ENCODE measurements around the gene NUDT22.

Gene NUDT22

GRCh38 chr11:64185693-64186491, 40.2 kb upstream of the NUDT22 start, which contains the start of gene STIP1:
STIP1 (plus strand) TSS chr11:64186171; CDS start chr11:64186262, 91 bp downstream.
- Histone ChIP-seq H3K9ac (ENCODE audit: low read depth in 1 of 2, low read length in 2 of 2) (peak within 1 kb of the TSS; percentile 91 to 98), H3K36me3 (ENCODE audit: control insufficient read depth in 1 of 2, insufficient read depth in 2 of 2, low read length in 2 of 2) (peaks cover 0 to 10% of the 10 kb centered on the region in 2 donors), H3K27me3 (ENCODE audit: control insufficient read depth in 1 of 2, insufficient read depth in 2 of 2, low read length in 2 of 2) (no peaks in the 10 kb centered on the region), H3K4me3 (ENCODE audit: low read depth in 1 of 2, low read length in 2 of 2) (peak within 1 kb of the TSS; percentile 84 to 87), H3K4me1 (ENCODE audit: control insufficient read depth in 1 of 2, insufficient read depth in 2 of 2, low read length in 2 of 2) (peaks cover 24 to 43% of the 10 kb centered on the region in 2 donors), H3K27ac (ENCODE audit: low read depth, low read length) (peak within 1 kb of the TSS; percentile 94), H3K9me3 (ENCODE audit: control insufficient read depth in 1 of 2, low read length in 2 of 2) (no peaks in the 10 kb centered on the region)

- Histone ChIP-seq H3K4me3 (ENCODE audit: low read depth in 1 of 2, low read length in 2 of 2) (no peak overlapping the region), H3K27me3 (ENCODE audit: control insufficient read depth in 1 of 2, insufficient read depth in 2 of 2, low read length in 2 of 2) (no peaks in the 10 kb centered on the region), H3K4me1 (ENCODE audit: control insufficient read depth in 1 of 2, insufficient read depth in 2 of 2, low read length in 2 of 2) (peaks cover 20 to 35% of the 10 kb centered on the region in 2 donors), H3K36me3 (ENCODE audit: control insufficient read depth in 1 of 2, insufficient read depth in 2 of 2, low read length in 2 of 2) (peaks cover 0 to 11% of the 10 kb centered on the region in 2 donors), H3K27ac (ENCODE audit: low read depth, low read length) (no peak overlapping the region), H3K9ac (ENCODE audit: low read depth in 1 of 2, low read length in 2 of 2) (no peak overlapping the region), H3K9me3 (ENCODE audit: control insufficient read depth in 1 of 2, low read length in 2 of 2) (no peaks in the 10 kb centered on the region)
Measured at GRCh38 chr11:64186492-64187165, 39.4 kb upstream of the NUDT22 start.

GRCh38 chr11:64192434-64192833, 33.6 kb upstream of the NUDT22 start:
- H3K9me3 ChIP-seq (ENCODE audit: control insufficient read depth in 1 of 2, low read length in 2 of 2) = no peaks in the 10 kb centered on the region

GRCh38 chr11:64196626-64197025, 29.4 kb upstream of the NUDT22 start:
- H3K9me3 ChIP-seq (ENCODE audit: control insufficient read depth in 1 of 2, low read length in 2 of 2) = no peaks in the 10 kb centered on the region
- H3K9ac ChIP-seq (ENCODE audit: low read depth in 1 of 2, low read length in 2 of 2) = no peak overlapping the region
- no peaks in the 10 kb centered on the region for H3K4me1 ChIP-seq (ENCODE audit: control insufficient read depth in 1 of 2, insufficient read depth in 2 of 2, low read length in 2 of 2)
- no peaks in the 10 kb centered on the region for H3K27me3 ChIP-seq (ENCODE audit: control insufficient read depth in 1 of 2, insufficient read depth in 2 of 2, low read length in 2 of 2)
- peaks cover 55 to 84% of the 10 kb centered on the region in 2 donors for H3K36me3 ChIP-seq (ENCODE audit: control insufficient read depth in 1 of 2, insufficient read depth in 2 of 2, low read length in 2 of 2)
- H3K27ac ChIP-seq (ENCODE audit: low read depth, low read length) = no peak overlapping the region
- no peak overlapping the region for H3K4me3 ChIP-seq (ENCODE audit: low read depth in 1 of 2, low read length in 2 of 2)

More at GRCh38 chr11:64192434-64192833, 33.6 kb upstream of the NUDT22 start:
- Histone ChIP-seq H3K27ac (ENCODE audit: low read depth, low read length) (no peak overlapping the region), H3K36me3 (ENCODE audit: control insufficient read depth in 1 of 2, insufficient read depth in 2 of 2, low read length in 2 of 2) (peaks cover 40 to 63% of the 10 kb centered on the region in 2 donors), H3K4me1 (ENCODE audit: control insufficient read depth in 1 of 2, insufficient read depth in 2 of 2, low read length in 2 of 2) (peaks cover 4 to 11% of the 10 kb centered on the region in 2 donors), H3K27me3 (ENCODE audit: control insufficient read depth in 1 of 2, insufficient read depth in 2 of 2, low read length in 2 of 2) (no peaks in the 10 kb centered on the region), H3K9ac (ENCODE audit: low read depth in 1 of 2, low read length in 2 of 2) (no peak overlapping the region), H3K4me3 (ENCODE audit: low read depth in 1 of 2, low read length in 2 of 2) (no peak overlapping the region)

GRCh38 chr11:64198511-64198910, 27.6 kb upstream of the NUDT22 start:
- Histone ChIP-seq H3K27ac (ENCODE audit: low read depth, low read length) (no peak overlapping the region), H3K9ac (ENCODE audit: low read depth in 1 of 2, low read length in 2 of 2) (no peak overlapping the region), H3K4me3 (ENCODE audit: low read depth in 1 of 2, low read length in 2 of 2) (no peak overlapping the region), H3K4me1 (ENCODE audit: control insufficient read depth in 1 of 2, insufficient read depth in 2 of 2, low read length in 2 of 2) (no peaks in the 10 kb centered on the region), H3K9me3 (ENCODE audit: control insufficient read depth in 1 of 2, low read length in 2 of 2) (no peaks in the 10 kb centered on the region), H3K27me3 (ENCODE audit: control insufficient read depth in 1 of 2, insufficient read depth in 2 of 2, low read length in 2 of 2) (no peaks in the 10 kb centered on the region), H3K36me3 (ENCODE audit: control insufficient read depth in 1 of 2, insufficient read depth in 2 of 2, low read length in 2 of 2) (peaks cover 60 to 89% of the 10 kb centered on the region in 2 donors)

- H3K27ac ChIP-seq (ENCODE audit: low read depth, low read length) = no peak overlapping the region
- peaks cover 40 to 65% of the 10 kb centered on the region in 2 donors for H3K36me3 ChIP-seq (ENCODE audit: control insufficient read depth in 1 of 2, insufficient read depth in 2 of 2, low read length in 2 of 2)
- H3K4me3 ChIP-seq (ENCODE audit: low read depth in 1 of 2, low read length in 2 of 2) = no peak overlapping the region
- no peaks in the 10 kb centered on the region for H3K27me3 ChIP-seq (ENCODE audit: control insufficient read depth in 1 of 2, insufficient read depth in 2 of 2, low read length in 2 of 2)
- H3K4me1 ChIP-seq (ENCODE audit: control insufficient read depth in 1 of 2, insufficient read depth in 2 of 2, low read length in 2 of 2) = peaks cover 21 to 26% of the 10 kb centered on the region in 2 donors
- no peak overlapping the region for H3K9ac ChIP-seq (ENCODE audit: low read depth in 1 of 2, low read length in 2 of 2)
- no peaks in the 10 kb centered on the region for H3K9me3 ChIP-seq (ENCODE audit: control insufficient read depth in 1 of 2, low read length in 2 of 2)
Measured at GRCh38 chr11:64201543-64201942, 24.5 kb upstream of the NUDT22 start.

- Histone ChIP-seq H3K27me3 (ENCODE audit: control insufficient read depth in 1 of 2, insufficient read depth in 2 of 2, low read length in 2 of 2) (no peaks in the 10 kb centered on the region), H3K27ac (ENCODE audit: low read depth, low read length) (no peak overlapping the region), H3K36me3 (ENCODE audit: control insufficient read depth in 1 of 2, insufficient read depth in 2 of 2, low read length in 2 of 2) (peaks cover 27 to 51% of the 10 kb centered on the region in 2 donors), H3K4me1 (ENCODE audit: control insufficient read depth in 1 of 2, insufficient read depth in 2 of 2, low read length in 2 of 2) (peaks cover 33 to 38% of the 10 kb centered on the region in 2 donors), H3K4me3 (ENCODE audit: low read depth in 1 of 2, low read length in 2 of 2) (no peak overlapping the region), H3K9ac (ENCODE audit: low read depth in 1 of 2, low read length in 2 of 2) (no peak overlapping the region), H3K9me3 (ENCODE audit: control insufficient read depth in 1 of 2, low read length in 2 of 2) (no peaks in the 10 kb centered on the region)
Measured at GRCh38 chr11:64202992-64203391, 23.1 kb upstream of the NUDT22 start.

GRCh38 chr11:64203421-64204079, 22.5 kb upstream of the NUDT22 start:
- no peak overlapping the region for H3K4me3 ChIP-seq (ENCODE audit: low read depth in 1 of 2, low read length in 2 of 2)
- H3K4me1 ChIP-seq (ENCODE audit: control insufficient read depth in 1 of 2, insufficient read depth in 2 of 2, low read length in 2 of 2) = peaks cover 33 to 38% of the 10 kb centered on the region in 2 donors
- no peaks in the 10 kb centered on the region for H3K27me3 ChIP-seq (ENCODE audit: control insufficient read depth in 1 of 2, insufficient read depth in 2 of 2, low read length in 2 of 2)
- no peaks in the 10 kb centered on the region for H3K9me3 ChIP-seq (ENCODE audit: control insufficient read depth in 1 of 2, low read length in 2 of 2)
- H3K9ac ChIP-seq (ENCODE audit: low read depth in 1 of 2, low read length in 2 of 2) = no peak overlapping the region
- H3K27ac ChIP-seq (ENCODE audit: low read depth, low read length) = no peak overlapping the region
- H3K36me3 ChIP-seq (ENCODE audit: control insufficient read depth in 1 of 2, insufficient read depth in 2 of 2, low read length in 2 of 2) = peaks cover 27 to 45% of the 10 kb centered on the region in 2 donors

- H3K27ac ChIP-seq (ENCODE audit: low read depth, low read length) = no peak overlapping the region
- H3K4me1 ChIP-seq (ENCODE audit: control insufficient read depth in 1 of 2, insufficient read depth in 2 of 2, low read length in 2 of 2) = peaks cover 33 to 38% of the 10 kb centered on the region in 2 donors
- no peak overlapping the region for H3K9ac ChIP-seq (ENCODE audit: low read depth in 1 of 2, low read length in 2 of 2)
- peaks cover 27 to 40% of the 10 kb centered on the region in 2 donors for H3K36me3 ChIP-seq (ENCODE audit: control insufficient read depth in 1 of 2, insufficient read depth in 2 of 2, low read length in 2 of 2)
- no peak overlapping the region for H3K4me3 ChIP-seq (ENCODE audit: low read depth in 1 of 2, low read length in 2 of 2)
- no peaks in the 10 kb centered on the region for H3K27me3 ChIP-seq (ENCODE audit: control insufficient read depth in 1 of 2, insufficient read depth in 2 of 2, low read length in 2 of 2)
- no peaks in the 10 kb centered on the region for H3K9me3 ChIP-seq (ENCODE audit: control insufficient read depth in 1 of 2, low read length in 2 of 2)
Measured at GRCh38 chr11:64204080-64204440, 22.0 kb upstream of the NUDT22 start.
